8988T (cell line): ENCODE results near the gene PTPRD.
A peak's percentile ranks its signal among the peaks of the same experiment; 100 is the strongest.

Experiments used
- DNase-seq: peaks from one replicate; pipeline ENCODE4 v3.0.0; 2011

Gene PTPRD

DNA sequence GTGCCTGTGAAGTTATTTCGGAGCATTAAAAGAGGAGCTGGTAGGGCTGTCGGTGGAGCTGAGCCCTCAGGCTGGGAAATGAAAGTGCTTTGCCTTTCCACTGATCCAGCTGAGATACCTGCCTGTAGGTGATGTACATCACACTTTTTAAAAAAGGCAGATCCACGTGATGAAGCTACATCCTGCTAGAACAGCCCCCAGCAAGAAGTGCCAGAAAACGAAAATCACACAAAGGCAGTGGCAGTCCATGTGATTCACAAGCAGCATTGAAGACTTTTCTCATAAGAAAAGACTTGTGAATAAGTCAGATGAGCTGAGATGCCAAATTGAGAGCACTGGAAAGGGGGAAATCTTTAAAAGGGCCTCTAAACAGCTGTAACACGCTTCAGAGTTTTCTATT lies 765.1 kb downstream of the PTPRD start:
- DNase-seq, result no peak

DNA sequence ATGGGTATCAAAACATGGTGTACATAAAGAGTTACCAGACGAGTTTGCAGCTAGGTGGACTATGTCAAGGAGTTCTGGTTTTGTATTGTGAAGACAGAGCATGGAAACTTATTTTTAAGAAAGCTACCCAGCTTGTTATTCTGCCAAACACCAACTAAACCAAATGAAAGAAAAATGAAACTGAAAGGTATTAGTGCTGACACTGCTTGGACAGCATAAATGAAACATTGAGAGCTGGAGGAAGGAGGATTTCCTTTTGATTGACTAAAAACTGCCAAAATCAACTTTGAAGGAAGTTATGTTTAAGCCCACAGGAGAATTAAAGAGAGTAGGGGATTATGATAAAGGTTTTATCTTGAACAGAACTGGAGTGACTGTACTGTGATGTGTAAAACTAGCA lies 766.2 kb downstream of the PTPRD start:
- no peak for DNase-seq

DNA sequence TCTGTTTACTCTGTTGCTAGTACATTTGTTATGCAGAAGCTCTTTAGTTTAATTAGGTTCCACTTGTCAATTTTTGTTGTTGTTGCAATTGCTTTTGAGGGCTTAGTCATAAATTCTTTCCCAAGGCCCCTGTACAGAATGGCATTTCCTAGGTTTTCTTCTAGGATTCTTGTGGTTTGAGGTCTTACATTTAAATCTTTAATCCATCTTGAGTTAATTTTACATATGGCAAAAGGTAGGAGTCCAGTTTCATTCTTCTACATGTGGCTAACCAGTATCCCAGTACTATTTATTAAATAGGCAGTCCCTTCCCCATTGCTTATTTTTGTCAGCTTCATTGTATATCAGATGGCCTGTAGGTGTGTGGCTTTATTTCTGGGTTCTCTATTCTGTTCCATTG lies 792.4 kb downstream of the PTPRD start:
- no peak for DNase-seq

- DNase-seq, result no peak
Measured at GRCh38 chr9:9819886-9820285, 792.9 kb downstream of the PTPRD start.

DNA sequence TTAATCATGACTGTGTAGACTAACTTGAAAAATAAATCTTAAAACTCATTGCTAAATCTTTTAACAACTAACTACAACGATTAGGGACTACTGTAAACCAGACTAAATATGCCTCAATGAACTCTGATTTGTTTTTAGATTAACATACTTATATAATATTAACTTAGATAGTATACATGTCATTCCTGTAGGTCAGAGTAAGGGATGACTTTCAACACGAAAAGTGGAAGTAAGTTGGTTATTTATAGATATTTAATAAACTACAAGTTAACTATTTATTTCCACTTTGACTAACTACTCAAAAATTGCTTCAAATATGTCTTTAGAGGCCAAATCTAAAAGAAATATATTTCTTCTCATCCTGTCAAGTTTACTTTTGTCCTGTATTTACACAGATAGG lies 795.6 kb downstream of the PTPRD start:
- DNase-seq, result no peak

GRCh38 chr9:9804109-9804508 lies 808.7 kb downstream of the PTPRD start:
- no peak for DNase-seq

- DNase-seq, result no peak
Measured at GRCh38 chr9:9799287-9799686, 813.5 kb downstream of the PTPRD start.

- no peak for DNase-seq
Measured at GRCh38 chr9:9792144-9792857, 820.5 kb downstream of the PTPRD start.

DNA sequence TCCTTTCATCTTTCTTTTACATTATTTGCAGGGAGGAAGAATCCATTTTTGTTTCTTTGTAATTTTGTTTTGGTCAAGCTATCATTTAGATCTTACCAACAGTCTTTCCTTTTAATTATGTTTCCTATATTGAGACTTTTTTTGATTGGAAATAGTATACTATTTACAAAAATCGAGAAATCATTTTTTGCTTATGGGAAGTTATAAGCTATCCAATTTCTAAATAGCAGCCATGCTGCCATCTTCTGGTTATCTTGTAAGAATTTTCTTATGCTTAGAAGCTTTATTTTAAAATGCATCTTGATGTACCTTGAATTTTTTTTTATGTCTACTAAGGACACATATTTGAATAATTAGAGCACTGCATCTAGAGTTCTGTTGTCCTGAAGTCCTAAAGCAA lies 821.2 kb downstream of the PTPRD start:
- DNase-seq, result no peak

GRCh38 chr9:9790216-9790872 lies 822.5 kb downstream of the PTPRD start:
- no peak for DNase-seq

DNA sequence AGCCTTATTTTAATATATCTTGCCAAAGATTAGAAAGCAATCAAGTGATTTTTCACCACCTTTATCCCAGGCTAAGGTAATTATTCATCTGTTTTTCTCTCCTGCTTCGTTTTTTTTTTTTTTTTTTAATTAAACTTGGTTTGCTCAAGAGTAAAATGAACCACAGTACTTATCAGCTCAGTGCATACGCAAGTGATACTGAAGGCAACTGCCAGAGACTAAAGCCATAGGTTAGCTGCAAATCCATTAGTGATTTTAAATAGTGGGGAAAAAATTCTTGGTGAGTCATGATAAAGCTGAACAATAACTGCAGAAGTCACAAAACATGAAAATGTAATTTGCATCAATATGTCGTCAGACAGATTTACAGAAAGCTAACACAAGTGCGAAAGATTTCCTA lies 829.1 kb downstream of the PTPRD start:
- DNase-seq, result no peak

DNA sequence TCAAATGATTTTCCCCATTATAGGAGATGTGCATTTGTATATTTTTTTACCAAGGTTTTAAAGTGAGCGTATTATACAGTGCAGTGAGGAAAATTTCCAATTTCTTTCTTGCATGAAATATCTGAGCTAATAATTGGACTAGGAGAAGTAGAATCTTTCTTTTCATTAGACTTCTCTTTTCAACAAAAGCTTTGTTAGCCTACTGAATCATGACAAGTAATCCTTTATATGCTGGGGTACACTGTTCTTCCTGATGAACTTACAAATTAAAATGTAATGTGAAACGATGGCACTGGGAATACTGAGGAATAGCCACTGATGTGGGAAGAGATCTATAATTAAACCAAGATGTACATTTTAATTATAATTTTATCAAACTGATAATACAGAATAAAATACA lies 829.6 kb downstream of the PTPRD start:
- DNase-seq, result no peak

DNA sequence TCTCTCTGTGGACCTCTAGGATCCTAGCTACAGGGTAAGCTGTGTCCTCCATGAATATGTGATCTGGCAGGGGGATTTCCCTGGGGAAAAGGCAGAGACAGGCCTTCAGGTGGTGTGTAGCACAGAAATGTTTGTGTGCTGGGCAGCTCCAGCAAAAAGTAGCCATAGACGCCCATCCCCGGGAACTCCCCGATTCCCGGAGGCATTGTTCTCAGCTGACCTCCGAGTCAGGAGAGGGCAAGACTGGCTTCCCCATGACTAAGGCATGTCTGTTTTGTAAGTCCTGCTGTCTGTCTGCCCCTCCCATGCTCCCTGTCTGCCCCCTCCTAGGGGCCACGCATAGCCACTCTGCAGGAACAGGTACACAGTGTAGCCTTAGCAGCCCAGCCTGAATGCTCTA lies 834.5 kb downstream of the PTPRD start:
- no peak for DNase-seq

DNA sequence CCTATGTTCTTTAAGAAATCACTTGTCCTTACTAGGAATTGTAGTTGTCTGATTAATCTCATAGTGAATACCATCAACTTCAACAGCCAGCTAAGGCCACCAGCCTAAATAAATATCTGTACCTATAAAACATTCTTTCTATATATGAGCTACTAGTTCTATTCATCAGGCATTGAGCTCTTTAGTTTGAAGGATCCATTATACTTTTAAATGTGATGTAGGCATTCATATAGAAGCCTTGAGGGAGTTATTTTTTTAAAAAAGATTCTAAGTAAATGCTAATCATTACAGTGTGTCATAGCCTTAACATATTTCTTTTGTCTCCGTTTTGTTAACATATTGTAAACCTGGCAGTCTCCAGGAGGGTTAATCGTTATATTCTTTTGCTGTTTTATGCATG lies 838.3 kb downstream of the PTPRD start:
- no peak for DNase-seq

- DNase-seq, result no peak
Measured at GRCh38 chr9:9771314-9771713, 841.5 kb downstream of the PTPRD start.

DNA sequence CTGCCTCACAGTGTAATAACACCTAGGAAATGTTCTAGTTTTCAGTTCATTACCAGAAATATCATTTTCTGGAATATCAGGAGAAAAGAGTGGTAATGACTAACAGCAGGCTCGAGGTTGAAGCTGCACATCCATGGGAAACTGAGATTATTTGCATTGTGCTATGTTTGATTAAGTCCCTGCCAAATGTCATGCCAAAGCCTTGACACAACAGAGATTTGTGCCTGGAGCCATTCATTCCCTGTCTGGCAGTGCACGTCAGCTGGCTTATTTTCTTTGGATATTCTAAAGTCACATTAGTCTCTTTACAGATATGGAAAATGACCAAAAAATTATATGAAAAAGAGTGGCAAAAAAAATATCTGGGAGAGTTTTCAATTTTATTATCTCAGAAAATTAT lies 848.0 kb downstream of the PTPRD start:
- no peak for DNase-seq

DNA sequence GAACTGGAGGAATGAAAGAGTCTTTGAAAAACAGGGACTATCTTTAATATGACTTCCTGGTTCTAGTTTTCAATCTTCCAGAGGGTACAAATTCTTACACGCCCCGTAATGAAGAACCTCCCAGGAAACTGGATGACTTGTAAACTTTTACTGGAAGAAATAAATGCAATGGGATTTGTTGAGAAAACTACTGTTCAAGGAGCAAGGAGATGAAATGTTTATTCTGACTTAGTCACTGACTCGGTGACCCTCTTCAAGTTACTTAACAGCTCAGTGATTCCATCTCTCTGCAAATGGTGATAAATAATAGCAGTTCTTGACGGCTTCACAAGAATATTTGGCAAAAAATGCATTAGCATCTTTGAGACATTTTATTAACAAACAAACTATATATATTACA lies 858.6 kb downstream of the PTPRD start:
- no peak for DNase-seq

DNA sequence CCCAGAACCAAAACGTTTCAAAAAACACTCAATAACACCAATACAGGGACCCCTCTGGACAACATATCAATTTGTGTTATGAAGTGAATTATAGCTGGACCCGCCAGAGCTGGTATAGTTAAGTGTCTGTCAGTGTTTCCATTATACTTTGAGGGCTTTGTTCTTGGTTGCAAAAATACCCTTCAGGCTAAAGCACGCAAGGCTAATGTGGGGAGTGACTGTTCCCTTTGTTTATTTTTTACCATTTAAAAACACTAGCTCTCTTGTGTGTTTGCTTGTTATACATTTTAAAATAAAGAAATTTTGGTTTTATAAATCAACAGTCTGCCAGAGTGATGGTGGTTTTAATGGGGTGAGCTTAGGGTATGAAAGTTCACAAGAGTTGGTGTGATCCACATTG lies 859.5 kb downstream of the PTPRD start:
- no peak for DNase-seq

- no peak for DNase-seq
Measured at GRCh38 chr9:9752722-9753121, 860.1 kb downstream of the PTPRD start.

DNA sequence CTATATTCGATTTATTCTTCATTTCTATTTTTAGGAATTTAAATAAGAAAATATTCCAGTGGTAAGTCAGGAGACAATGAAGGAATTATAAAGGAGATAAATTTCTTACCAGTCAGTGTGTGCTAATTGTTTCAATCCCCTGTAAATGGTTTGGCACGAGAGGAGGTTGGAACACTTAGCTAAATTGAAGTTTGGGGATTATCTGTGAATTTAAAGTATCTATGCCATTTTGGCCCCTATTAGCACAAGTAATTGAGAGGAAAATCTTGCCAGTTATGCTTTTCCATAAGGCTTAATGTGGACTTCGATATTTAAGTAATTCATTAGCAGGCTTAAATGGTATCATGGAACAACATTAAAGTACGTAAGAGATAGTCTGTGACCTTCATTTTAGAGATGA lies 860.8 kb downstream of the PTPRD start:
- no peak for DNase-seq

DNA sequence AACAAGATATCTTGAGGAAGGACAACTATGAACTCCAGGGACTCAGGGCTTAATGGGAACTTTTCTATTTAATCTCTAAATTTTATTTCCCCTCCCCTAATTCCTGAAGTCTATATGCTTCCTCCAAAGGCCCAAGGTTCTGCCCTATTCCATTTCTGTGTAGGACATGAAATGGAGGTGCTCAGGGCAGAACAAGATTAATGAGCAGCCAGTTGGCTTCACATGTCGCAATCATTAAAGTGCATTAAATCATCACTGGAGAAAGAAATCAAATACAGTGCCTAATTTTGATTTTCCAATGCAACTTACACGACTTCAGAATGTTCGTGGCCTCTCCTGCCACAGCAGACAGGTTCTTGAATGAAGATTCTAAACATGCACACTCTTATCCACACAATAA lies 862.1 kb downstream of the PTPRD start:
- DNase-seq, result no peak

GRCh38 chr9:9749591-9749990 lies 863.2 kb downstream of the PTPRD start:
- no peak for DNase-seq

- DNase-seq, result peak; percentile 3
Measured at GRCh38 chr9:9747787-9748186, 865.0 kb downstream of the PTPRD start.

GRCh38 chr9:9746826-9747225 lies 866.0 kb downstream of the PTPRD start:
- no peak for DNase-seq

DNA sequence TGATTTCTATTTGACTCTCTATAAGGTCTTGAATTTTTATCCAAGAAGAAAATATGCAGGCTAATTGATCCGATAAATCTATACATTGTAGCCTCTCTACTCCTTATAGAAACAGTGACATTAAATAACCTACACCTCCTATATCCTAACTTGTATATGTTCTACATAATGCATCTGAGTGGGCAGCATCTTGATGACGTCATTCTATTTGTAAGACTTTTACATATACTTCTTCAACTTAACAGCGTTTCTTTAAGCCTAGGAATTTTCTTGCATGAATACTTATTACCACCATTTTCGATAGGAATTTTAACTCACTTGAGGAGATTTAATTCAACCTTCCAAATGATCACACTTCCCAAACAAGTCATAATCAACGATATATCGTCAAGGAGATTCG lies 869.0 kb downstream of the PTPRD start:
- no peak for DNase-seq
